HL-60 (cell line): Measurements from ENCODE around the gene RIN3.

ENCODE experiments used
- POLR2AphosphoS5 ChIP-seq: IDR thresholded peaks from 2 replicates; pipeline ENCODE4 v1.6.1; 2012; ENCODE audit warnings: low read depth
- REST ChIP-seq: IDR thresholded peaks from 2 replicates; pipeline ENCODE4 v1.6.1; 2012; ENCODE audit warnings: low read depth; ENCODE audit not compliant: insufficient replicate concordance
- SPI1 ChIP-seq: IDR thresholded peaks from 2 replicates; pipeline ENCODE4 v1.6.1; 2012; ENCODE audit warnings: low read depth, mild to moderate bottlenecking, borderline replicate concordance
- TF ChIP-seq, protein P1 (sequence below): IDR thresholded peaks from one replicate; pipeline ENCODE4 v1.5.1; 2011; ENCODE audit warnings: low read length, control low read depth, inconsistent platforms; ENCODE audit not compliant: insufficient read depth

DNA sequence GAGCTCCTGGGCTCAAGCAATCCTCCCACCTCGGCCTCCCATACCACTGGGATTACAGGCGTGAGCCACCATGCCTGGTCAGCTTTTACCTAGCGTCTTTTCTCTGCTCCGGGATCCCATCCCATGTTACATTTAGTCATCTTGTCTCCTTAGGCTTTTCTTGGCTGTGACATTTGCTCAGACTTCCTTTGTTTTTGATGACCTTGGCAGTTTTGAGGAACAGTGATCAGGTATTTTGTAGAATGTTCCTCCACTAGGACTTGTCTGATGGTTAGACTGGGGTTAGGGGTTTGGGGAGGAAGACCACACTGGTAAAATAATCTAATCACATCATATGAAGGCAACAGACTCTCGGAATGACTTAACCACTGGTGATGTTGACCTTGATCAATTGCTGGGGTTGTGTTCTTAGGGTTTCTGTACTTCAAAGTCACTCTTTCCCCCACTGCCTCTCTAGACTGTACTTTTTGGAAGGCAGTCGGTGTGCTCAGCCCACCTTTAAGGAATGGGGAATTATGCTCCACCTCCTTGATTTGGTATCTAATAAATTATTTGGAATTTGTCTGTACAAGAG lies 48.4 kb downstream of the RIN3 start:
- TF ChIP-seq, protein P1, sequence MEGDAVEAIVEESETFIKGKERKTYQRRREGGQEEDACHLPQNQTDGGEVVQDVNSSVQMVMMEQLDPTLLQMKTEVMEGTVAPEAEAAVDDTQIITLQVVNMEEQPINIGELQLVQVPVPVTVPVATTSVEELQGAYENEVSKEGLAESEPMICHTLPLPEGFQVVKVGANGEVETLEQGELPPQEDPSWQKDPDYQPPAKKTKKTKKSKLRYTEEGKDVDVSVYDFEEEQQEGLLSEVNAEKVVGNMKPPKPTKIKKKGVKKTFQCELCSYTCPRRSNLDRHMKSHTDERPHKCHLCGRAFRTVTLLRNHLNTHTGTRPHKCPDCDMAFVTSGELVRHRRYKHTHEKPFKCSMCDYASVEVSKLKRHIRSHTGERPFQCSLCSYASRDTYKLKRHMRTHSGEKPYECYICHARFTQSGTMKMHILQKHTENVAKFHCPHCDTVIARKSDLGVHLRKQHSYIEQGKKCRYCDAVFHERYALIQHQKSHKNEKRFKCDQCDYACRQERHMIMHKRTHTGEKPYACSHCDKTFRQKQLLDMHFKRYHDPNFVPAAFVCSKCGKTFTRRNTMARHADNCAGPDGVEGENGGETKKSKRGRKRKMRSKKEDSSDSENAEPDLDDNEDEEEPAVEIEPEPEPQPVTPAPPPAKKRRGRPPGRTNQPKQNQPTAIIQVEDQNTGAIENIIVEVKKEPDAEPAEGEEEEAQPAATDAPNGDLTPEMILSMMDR, result no peak
- TF ChIP-seq REST (no peak), SPI1 (no peak), POLR2AphosphoS5 (no peak)
